Measurements from ENCODE around the gene TBCK.
"Not testable (repeated sequence)": the region's sequence is repeated elsewhere in the genome, so short reads cannot be mapped to it uniquely, and the experiment has no call there.

TBCK gene

GRCh38 chr4:106315968-106316772, at the start of gene TBCK, which contains the start of gene AIMP1:
Gene TBCK (minus strand): TSS chr4:106316209. CDS start chr4:106308960, 7,249 bp downstream.
Gene AIMP1 (plus strand): TSS chr4:106316550. CDS start chr4:106325010, 8,460 bp downstream.
- peak; percentile 89 to 94 for DNase-seq

- peak; percentile 65 to 69 for DNase-seq
Observed at GRCh38 chr4:106365613-106366012, 49.6 kb upstream of the TBCK start.

DNA sequence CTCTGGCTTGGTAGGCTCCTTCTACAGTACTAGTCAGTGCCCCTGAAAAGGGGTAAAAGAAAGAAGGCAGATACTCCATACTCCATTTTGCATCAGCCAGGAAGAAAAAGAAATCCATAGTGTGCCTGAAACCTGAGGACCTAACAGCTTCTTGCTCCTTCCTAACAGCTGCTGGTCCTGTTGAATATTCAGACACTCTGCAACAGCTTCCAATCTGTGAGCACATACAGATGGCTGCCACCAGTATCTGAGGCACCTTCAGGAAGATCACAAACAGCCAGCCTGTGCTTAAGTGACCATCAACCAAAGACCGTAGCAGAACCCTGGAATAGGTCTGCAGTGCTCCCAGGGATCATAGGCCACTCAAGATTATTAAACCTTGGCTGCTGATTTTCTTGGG, 48.3 kb upstream of the TBCK start:
- DNase-seq: no peak

GRCh38 chr4:106362086-106362825, 46.2 kb upstream of the TBCK start:
- DNase-seq: no peak

GRCh38 chr4:106358899-106359298, 42.9 kb upstream of the TBCK start:
- peak; percentile 63 to 71 for DNase-seq

DNA sequence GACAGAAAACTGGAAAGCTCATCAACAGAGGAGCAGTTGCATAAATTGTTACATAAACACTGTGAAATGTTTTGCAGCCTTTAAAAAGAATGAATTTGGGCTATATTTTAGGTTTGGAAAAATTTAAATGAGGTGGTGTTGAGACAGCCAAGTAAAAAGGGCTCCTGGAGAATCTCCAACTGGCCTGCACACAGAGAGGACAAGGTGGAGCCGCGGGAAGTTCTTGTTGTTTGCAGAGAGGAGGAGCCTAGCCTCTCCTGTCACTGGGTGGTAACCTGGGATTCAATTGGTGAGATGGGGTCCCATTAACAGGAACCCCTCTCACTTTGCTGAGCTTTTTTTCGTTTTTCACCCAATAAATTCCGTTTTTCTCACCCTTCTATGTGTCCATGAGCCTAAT, 39.2 kb upstream of the TBCK start:
- no peak for DNase-seq

- DNase-seq: no peak
Observed at GRCh38 chr4:106353786-106354185, 37.8 kb upstream of the TBCK start.

DNA sequence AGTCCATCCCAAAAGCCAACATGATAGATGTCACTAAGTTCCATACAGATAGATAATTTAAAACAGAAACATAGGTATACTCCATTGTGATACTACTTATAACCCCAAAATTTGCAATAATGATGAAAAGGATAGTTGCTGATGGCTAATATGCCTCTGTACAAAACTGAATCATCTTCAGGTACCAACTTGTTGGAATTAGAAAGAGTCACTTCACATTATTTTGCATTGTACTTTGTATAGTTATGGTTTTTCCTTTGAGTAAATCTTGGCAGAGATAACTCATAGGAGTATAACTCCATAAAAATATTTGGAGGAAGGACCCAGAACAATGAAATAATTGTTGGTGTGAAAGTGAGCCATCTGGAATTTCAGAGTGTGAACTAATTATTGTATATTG, 35.0 kb upstream of the TBCK start:
- no peak for DNase-seq

- DNase-seq: no peak
Observed at GRCh38 chr4:106347167-106347566, 31.2 kb upstream of the TBCK start.

- no peak for DNase-seq
Observed at GRCh38 chr4:106344647-106344970, 28.6 kb upstream of the TBCK start.

DNA sequence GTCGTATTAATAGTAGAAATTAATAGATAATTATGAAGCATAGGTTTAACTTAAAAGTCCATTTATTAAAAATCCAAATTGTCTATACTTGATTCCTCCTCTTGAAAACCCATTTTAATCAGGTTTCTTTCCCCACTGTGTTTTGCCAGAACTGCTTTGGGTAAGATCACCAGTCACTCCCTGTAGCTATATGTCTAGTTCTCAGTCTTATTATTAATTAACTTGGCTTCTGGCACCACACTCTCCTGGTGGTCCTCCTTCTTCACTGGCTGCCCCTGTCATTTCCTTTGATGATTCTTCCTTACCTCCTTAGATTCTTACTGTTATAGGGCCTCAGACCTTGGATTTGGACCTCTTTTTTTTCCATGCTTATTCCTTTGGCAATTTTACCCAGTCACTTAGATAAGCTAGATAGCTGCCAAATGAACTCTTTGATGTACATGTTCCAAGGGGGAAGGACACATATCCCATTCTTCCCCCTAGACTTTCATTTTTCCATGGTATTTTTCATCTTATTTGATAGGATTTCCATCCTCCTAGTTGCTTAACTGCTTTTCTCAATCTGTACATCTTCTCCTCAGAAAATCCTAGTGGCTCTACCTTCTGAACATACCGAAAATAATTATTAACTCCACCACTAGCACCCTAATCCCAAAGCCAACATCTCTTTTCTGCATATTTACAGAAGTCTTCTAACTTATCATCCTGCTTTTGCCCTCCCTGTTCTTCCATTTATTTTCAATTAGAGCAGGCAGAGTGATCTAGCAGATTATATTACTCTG, 28.0 kb upstream of the TBCK start:
- no peak for DNase-seq

GRCh38 chr4:106340774-106341173, 24.8 kb upstream of the TBCK start:
- DNase-seq: no peak

DNA sequence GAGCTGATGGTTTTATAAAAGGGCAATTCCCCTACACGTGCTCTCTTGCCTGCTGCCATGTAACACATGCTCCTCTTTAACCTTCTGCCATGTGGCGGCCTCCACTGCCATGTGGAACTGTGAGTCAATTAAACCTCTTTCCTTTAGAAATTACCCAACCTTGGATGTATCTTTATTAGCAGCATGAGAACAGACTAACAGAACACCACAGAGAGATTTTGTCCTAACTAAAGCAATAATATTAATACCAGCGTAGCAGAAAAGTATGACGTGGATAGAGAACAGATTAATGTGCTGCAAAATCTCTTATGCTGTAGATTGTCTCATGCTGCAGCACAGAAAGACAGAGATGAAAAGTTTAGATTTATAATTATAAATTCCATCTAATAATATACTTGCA, 23.4 kb upstream of the TBCK start:
- DNase-seq: no peak

DNA sequence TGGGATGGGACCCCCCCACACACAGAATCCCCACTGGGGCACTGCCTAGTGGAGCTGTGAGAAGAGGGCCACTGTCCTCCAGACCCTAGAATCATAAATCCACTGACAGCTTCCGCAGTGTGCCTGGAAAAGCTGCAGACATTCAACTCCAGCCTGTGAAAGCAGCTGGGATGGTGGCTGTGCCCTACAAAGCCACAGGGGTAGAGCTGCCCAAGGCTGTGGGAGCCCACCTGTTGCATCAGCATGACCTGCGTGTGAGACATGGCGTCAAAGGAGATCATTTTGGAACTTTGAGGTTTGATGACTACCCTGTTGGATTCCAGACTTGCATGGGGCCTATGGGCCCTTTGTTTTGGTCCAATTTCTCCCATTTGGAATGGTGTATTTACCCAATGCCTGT, 22.7 kb upstream of the TBCK start:
- no peak for DNase-seq

DNA sequence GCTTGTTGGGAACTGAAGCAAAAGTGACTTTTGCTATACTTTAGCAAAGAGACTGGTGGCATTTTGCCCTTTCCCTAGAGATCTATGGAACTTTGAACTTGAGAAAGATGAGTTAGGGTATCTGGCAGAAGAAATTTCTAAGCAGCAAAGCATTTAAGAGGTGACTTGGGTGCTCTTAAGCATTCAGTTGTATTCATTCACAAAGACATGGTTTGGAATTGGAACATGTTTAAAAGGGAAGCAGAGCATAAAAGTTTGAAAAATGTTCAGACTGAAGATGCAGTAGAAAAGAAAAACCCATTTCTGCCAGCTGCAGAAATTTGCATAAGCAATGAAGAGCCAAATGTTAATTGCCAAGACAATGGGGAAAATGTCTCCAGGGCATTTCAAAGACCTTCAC, 21.9 kb upstream of the TBCK start:
- no peak for DNase-seq

DNA sequence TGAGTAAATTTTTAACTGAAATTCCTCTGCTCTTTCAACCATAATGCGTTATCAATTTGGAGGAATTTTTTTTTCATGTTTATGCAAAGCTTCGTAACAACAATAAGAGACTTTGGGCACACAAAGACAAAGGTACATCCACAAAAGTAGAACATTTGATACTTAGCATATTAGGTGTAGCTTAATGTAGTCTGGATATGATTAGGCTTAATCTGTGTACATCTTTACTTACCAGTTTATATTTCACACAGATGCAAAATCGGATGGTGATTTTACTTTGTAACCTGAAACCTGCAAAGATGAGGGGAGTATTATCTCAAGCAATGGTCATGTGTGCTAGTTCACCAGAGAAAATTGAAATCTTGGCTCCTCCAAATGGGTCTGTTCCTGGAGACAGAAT, 20.6 kb upstream of the TBCK start:
- no peak for DNase-seq

GRCh38 chr4:106334741-106335470, 18.9 kb upstream of the TBCK start:
- DNase-seq: no peak

- no peak for DNase-seq
Observed at GRCh38 chr4:106333186-106333585, 17.2 kb upstream of the TBCK start.

- DNase-seq: peak in 1 of 2 donors; percentile 24
Observed at GRCh38 chr4:106329041-106329618, 13.1 kb upstream of the TBCK start.

GRCh38 chr4:106325800-106326199, 9.8 kb upstream of the TBCK start:
- no peak for DNase-seq

GRCh38 chr4:106323119-106323518, 7.1 kb upstream of the TBCK start:
- DNase-seq: no peak

DNA sequence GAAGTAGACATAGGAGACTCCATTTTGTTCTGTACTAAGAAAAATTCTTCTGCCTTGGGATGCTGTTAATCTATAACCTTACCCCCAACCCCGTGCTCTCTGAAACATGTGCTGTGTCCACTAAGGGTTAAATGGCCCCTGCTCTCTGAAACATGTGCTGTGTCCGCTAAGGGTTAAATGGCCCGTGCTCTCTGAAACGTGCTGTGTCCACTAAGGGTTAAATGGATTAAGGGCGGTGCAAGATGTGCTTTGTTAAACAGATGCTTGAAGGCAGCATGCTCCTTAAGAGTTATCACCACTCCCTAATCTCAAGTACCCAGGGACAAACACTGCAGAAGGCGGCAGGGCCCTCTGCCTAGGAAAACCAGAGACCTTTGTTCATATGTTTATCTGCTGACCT, 5.8 kb upstream of the TBCK start:
- not testable (repeated sequence) for DNase-seq

Measured in inflammatory macrophage treated with lipopolysaccharide for 1 hour (primary cell).